ENCODE results near the gene GPR162. TPM values are rescaled to one million over a fixed set of nuclear protein-coding genes. Genes with fewer than 3 reads are reported as not detected.

The GPR162 gene
- polyA plus RNA-seq, 6 donors from 2014 or later: not detected

GRCh38 chr12:6819106-6820030 is 2.3 kb upstream of the GPR162 start:
- no peaks in the 10 kb centered on the region for H3K36me3 Mint-ChIP-seq

DNA sequence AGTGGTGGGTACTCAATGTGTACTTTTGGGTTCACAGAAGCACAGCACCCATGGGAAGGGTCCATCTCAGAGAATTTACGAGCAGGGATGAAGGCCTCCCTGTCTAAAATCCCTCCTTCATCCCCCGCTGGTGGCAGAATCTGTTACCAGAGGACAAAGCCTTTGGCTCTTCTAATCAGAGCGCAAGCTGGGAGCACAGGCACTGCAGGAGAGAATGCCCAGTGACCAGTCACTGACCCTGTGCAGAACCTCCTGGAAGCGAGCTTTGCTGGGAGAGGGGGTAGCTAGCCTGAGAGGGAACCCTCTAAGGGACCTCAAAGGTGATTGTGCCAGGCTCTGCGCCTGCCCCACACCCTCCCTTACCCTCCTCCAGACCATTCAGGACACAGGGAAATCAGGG is 1.5 kb upstream of the GPR162 start:
- no peak for ATAC-seq (ENCODE audit: low read depth in 2 of 2)
- DNase-seq: no peak
- H3K4me1 Mint-ChIP-seq: peaks cover 17 to 18% (median 17%) of the 10 kb centered on the region in 3 donors
- H3K36me3 Mint-ChIP-seq: peaks cover 0 to 4% of the 10 kb centered on the region in 2 donors
- no peak overlapping the region for H3K4me3 Mint-ChIP-seq
- peaks cover 45 to 74% (median 72%) of the 10 kb centered on the region in 3 donors for H3K27me3 Mint-ChIP-seq
- H3K27ac Mint-ChIP-seq: no peak overlapping the region
- no peaks in the 10 kb centered on the region for H3K9me3 Mint-ChIP-seq

More at GRCh38 chr12:6819106-6820030, 2.3 kb upstream of the GPR162 start:
- Mint-ChIP-seq H3K4me1 (peaks cover 12 to 17% (median 17%) of the 10 kb centered on the region in 3 donors), H3K9me3 (no peaks in the 10 kb centered on the region), H3K4me3 (no peak overlapping the region), H3K27me3 (peaks cover 38 to 72% (median 68%) of the 10 kb centered on the region in 3 donors), H3K27ac (peak overlapping the region in 1 of 6 donors; percentile 94)
- no peak for DNase-seq
- ATAC-seq (ENCODE audit: low read depth in 2 of 2): no peak

- Mint-ChIP-seq H3K36me3 (peaks cover 0 to 15% of the 10 kb centered on the region in 2 donors), H3K27me3 (peaks cover 61 to 93% (median 89%) of the 10 kb centered on the region in 3 donors), H3K4me3 (peak overlapping the region in 4 of 8 donors; percentile 14 to 48 (median 24)), H3K27ac (peak overlapping the region in 3 of 6 donors; percentile 11 to 78 (median 70)), H3K9me3 (no peaks in the 10 kb centered on the region), H3K4me1 (peaks cover 25 to 36% (median 29%) of the 10 kb centered on the region in 3 donors)
- DNase-seq: no peak
- no peak for ATAC-seq (ENCODE audit: low read depth in 2 of 2)
These were observed 960 bp downstream of the GPR162 start for GRCh38 chr12:6822426-6823135.

DNA sequence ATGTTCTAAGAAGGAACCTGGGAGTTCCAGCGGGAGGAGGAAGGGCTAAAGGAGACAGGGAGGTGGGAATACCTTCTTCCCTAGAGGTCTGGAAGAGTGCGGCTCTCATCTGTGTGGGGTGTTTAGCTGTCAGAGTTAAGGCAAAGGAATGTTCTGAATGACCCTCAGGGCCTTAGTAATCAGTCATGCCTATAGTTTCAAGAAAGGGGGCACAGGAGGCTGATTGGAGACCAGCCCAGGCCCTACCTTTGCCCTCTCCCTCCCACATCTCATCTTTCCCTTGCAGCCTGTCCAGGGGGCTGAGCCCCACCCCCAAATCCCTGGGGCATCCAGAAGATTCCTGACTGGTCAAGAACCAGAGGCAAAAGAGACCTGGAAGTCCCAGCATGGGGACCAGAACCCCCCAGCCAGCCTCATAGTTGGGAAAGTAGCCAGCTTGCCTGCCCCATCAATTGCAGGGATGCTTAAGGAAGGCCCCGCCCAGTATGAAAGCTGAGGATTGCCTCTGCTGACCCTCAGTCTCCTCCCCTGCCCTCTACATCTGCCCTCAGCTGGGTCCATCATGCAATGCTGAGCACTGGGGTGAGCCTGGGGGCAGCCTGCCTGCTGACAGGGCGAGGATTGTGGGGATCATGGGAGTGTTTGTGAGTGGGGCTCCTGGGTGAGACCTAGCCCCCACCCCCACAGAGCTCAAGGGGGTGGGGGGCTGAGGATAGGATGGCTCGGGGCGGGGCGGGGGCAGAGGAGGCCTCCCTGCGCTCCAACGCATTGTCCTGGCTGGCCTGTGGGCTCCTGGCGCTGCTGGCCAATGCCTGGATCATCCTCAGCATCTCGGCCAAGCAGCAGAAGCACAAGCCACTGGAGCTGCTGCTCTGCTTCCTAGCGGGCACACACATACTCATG is 1.8 kb downstream of the GPR162 start:
- ATAC-seq (ENCODE audit: low read depth in 2 of 2): no peak
- Mint-ChIP-seq H3K4me3 (peak overlapping the region in 1 of 8 donors; percentile 14), H3K27me3 (peaks cover 66 to 93% (median 92%) of the 10 kb centered on the region in 3 donors), H3K27ac (peak overlapping the region in 2 of 6 donors; percentile 70 to 78), H3K9me3 (no peaks in the 10 kb centered on the region), H3K36me3 (peaks cover 0 to 21% of the 10 kb centered on the region in 2 donors), H3K4me1 (peaks cover 29 to 41% (median 31%) of the 10 kb centered on the region in 3 donors)
- no peak for DNase-seq

DNA sequence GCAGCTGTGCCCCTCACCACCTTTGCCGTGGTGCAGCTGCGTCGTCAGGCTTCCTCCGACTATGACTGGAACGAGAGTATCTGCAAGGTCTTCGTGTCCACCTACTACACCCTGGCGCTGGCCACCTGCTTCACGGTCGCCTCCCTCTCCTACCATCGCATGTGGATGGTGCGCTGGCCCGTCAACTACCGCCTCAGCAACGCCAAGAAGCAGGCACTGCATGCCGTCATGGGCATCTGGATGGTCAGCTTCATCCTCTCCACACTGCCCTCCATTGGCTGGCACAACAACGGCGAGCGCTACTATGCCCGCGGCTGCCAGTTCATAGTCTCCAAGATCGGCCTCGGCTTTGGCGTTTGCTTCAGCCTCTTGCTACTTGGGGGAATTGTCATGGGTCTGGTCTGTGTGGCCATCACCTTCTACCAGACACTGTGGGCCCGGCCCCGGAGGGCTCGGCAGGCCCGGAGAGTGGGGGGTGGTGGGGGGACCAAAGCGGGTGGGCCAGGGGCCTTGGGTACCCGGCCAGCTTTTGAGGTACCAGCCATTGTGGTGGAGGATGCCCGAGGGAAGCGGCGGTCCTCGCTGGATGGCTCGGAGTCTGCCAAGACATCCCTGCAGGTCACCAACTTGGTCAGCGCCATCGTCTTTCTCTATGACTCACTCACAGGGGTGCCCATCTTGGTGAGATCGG is 2.6 kb downstream of the GPR162 start:
- no peak for ATAC-seq (ENCODE audit: low read depth in 2 of 2)
- peaks cover 0 to 21% of the 10 kb centered on the region in 2 donors for H3K36me3 Mint-ChIP-seq
- H3K27me3 Mint-ChIP-seq: peaks cover 70 to 97% (median 95%) of the 10 kb centered on the region in 3 donors
- DNase-seq: no peak
- H3K4me1 Mint-ChIP-seq: peaks cover 33 to 46% (median 36%) of the 10 kb centered on the region in 3 donors
- no peak overlapping the region for H3K27ac Mint-ChIP-seq
- H3K4me3 Mint-ChIP-seq: peak overlapping the region in 2 of 8 donors; percentile 47 to 68
- no peaks in the 10 kb centered on the region for H3K9me3 Mint-ChIP-seq

- no peak overlapping the region for H3K27ac Mint-ChIP-seq
- DNase-seq (no peak), ATAC-seq (ENCODE audit: low read depth in 2 of 2) (no peak)
- peaks cover 36 to 51% (median 40%) of the 10 kb centered on the region in 3 donors for H3K4me1 Mint-ChIP-seq
- no peaks in the 10 kb centered on the region for H3K9me3 Mint-ChIP-seq
- H3K27me3 Mint-ChIP-seq: peaks cover 68 to 98% (median 95%) of the 10 kb centered on the region in 3 donors
- H3K36me3 Mint-ChIP-seq: peaks cover 0 to 21% of the 10 kb centered on the region in 2 donors
- no peak overlapping the region for H3K4me3 Mint-ChIP-seq
These were observed 3.3 kb downstream of the GPR162 start for GRCh38 chr12:6824901-6825381.

DNA sequence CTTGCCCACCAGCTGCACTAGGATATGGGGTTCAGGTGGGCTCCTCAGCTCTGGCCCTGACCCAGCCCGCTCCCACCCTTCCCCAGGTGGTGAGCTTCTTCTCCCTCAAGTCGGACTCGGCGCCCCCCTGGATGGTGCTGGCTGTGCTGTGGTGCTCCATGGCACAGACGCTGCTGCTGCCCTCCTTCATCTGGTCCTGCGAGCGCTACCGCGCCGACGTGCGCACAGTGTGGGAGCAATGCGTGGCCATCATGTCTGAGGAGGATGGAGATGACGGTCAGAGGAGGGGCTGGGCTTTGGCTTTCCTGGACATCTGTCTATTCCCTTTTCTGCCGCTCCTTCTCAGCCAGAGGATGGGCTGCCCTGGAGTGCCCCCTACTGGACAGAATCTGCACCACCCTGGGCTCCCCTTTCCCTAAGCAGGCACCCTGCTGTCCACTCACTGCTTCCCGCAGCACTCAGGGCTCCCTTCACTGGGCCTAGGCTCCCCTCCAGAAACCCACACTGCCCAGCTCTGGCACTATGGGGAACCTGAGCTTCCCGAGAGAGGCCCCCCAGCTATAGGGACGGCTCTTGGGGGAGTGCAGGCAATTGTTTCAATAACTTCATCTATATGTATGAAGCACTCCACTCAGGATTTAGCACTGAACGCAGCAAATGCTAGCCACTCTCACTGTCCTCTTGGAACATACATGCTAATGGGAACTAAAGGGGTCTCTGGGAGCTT is 3.9 kb downstream of the GPR162 start:
- Mint-ChIP-seq H3K4me1 (peaks cover 36 to 51% (median 40%) of the 10 kb centered on the region in 3 donors), H3K4me3 (peak overlapping the region in 4 of 8 donors; percentile 1 to 23 (median 21)), H3K9me3 (no peaks in the 10 kb centered on the region), H3K36me3 (peaks cover 0 to 21% of the 10 kb centered on the region in 2 donors), H3K27me3 (peaks cover 65 to 99% (median 96%) of the 10 kb centered on the region in 3 donors), H3K27ac (no peak overlapping the region)
- DNase-seq (peak; percentile 63), ATAC-seq (ENCODE audit: low read depth in 2 of 2) (peak; percentile 51 to 57)

GRCh38 chr12:6826125-6826733 is 4.6 kb downstream of the GPR162 start:
- ATAC-seq (ENCODE audit: low read depth in 2 of 2) (no peak), DNase-seq (no peak)
- Mint-ChIP-seq H3K27ac (no peak overlapping the region), H3K9me3 (no peaks in the 10 kb centered on the region), H3K36me3 (peaks cover 0 to 21% of the 10 kb centered on the region in 2 donors), H3K4me1 (peaks cover 30 to 47% (median 38%) of the 10 kb centered on the region in 3 donors), H3K4me3 (peak overlapping the region in 2 of 8 donors; percentile 1 to 29), H3K27me3 (peaks cover 64 to 99% (median 96%) of the 10 kb centered on the region in 3 donors)

DNA sequence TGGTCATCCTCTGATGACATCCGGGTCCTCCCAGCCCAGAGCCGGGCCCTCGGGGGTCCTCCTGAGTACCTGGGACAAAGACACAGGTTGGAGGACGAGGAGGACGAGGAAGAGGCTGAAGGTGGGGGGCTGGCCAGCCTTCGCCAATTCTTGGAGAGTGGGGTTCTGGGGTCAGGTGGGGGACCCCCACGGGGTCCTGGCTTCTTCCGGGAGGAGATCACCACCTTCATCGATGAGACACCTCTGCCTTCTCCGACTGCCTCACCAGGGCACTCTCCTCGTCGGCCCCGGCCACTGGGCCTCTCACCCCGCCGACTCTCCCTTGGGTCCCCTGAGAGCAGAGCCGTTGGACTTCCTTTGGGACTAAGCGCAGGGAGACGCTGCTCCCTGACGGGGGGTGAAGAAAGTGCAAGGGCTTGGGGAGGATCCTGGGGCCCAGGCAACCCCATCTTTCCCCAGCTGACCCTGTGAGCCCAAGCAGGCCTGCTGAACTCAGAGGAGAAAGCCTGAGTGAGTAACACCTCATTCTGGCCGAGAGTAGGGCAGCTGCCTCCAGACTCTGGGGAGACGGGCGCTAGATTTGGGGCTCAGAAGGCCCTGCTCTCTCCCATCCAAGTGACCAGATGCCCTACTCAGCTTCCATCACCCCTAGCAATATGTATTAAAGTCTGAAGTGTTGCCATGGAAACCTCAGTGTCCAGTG is 5.3 kb downstream of the GPR162 start:
- Mint-ChIP-seq H3K4me1 (peaks cover 27 to 42% (median 35%) of the 10 kb centered on the region in 3 donors), H3K27me3 (peaks cover 66 to 99% (median 98%) of the 10 kb centered on the region in 3 donors), H3K4me3 (peak overlapping the region in 7 of 8 donors; percentile 28 to 83 (median 71)), H3K36me3 (peaks cover 0 to 21% of the 10 kb centered on the region in 2 donors), H3K9me3 (no peaks in the 10 kb centered on the region), H3K27ac (no peak overlapping the region)
- no peak for DNase-seq
- no peak for ATAC-seq (ENCODE audit: low read depth in 2 of 2)

DNA sequence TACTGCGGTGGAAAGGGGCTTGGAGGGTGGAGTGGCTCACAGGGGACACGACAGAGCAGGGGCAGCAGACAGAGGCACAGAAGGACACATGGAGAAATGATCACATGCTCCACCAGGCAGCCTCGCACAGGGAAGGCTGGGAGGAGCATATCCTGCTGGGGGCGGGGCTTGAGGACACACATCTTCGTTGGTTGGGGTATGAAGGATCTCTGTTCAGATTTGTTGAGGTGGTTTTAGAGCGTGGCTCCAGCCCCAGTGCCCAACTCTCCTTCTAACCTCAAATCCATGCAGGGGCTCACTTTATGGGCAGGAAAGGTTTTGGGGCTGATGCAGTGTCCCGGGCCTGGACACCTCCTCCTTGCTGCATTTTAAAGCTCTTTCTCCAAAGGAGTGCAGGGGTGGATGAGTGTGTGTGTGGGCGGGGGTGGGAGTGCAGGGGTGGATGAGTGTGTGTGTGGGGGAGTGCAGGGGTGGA is 5.9 kb downstream of the GPR162 start:
- ATAC-seq (ENCODE audit: low read depth in 2 of 2): no peak
- Mint-ChIP-seq H3K27me3 (peaks cover 70 to 98% (median 97%) of the 10 kb centered on the region in 3 donors), H3K9me3 (no peaks in the 10 kb centered on the region), H3K36me3 (peaks cover 0 to 21% of the 10 kb centered on the region in 2 donors), H3K27ac (no peak overlapping the region), H3K4me1 (peaks cover 23 to 37% (median 32%) of the 10 kb centered on the region in 3 donors), H3K4me3 (peak overlapping the region; percentile 28 to 83 (median 70))
- DNase-seq: no peak

All from naive B cell (primary cell).